A549 (cell line): ENCODE data around the gene OSBPL3. TPM values are rescaled to one million over a fixed set of nuclear protein-coding genes. Genes with fewer than 3 reads are reported as not detected.

Experiments
- ATAC-seq, 2 experiments: fragments of 200-7000 bp in 1 of 2; fragments of >200 bp in 1 of 2; cut with Nextera tagmentation in 1 of 2; cut with Tn5 transposase in 1 of 2; 3 replicates each; pipeline versions ENCODE4 v1.8.0 to v1.9.1; 2018 to 2020; ENCODE audit warnings: mild to moderate bottlenecking in 1 of 2, moderate library complexity in 1 of 2
- CTCF ChIA-PET: fragments of 300-600 bp; sonication (Branson Sonifier 250); formaldehyde crosslinking; extraction: SDS; loops from one replicate; lab custom pipeline; 2021; ENCODE audit warnings: antibody characterized with exemption, inconsistent platforms; lab: Yijun Ruan, JAX
- POLR2A ChIA-PET: fragments of 350-600 bp; formaldehyde crosslinking; extraction: SDS; loops from one replicate; lab custom pipeline; 2021; ENCODE audit warnings: antibody characterized with exemption, inconsistent platforms; lab: Yijun Ruan, JAX
- DNase-seq, 2 experiments: peaks; one replicate each; pipeline versions ENCODE4 v3.0.0 to v3.0.0-alpha.2; 2011 to 2016; ENCODE audit warnings: low read depth in 1 of 2, low spot score in 1 of 2
- FAIRE-seq: peaks from 2 replicates; lab custom pipeline; 2011; peaks lifted over from hg19 to GRCh38; lab: Jason Lieb, UNC
- H3K27ac ChIP-seq, 2 experiments: fragments of >200 bp; sonication (Bioruptor Twin); formaldehyde crosslinking; 3 replicates each; pipeline ENCODE4 v1.5.1; 2016 to 2017
- H3K4me1 ChIP-seq: fragments of >200 bp; sonication (Bioruptor Twin); formaldehyde crosslinking; 3 replicates; pipeline ENCODE4 v1.6.1; 2016
- H3K4me2 ChIP-seq: fragments of >200 bp; sonication (Bioruptor Twin); formaldehyde crosslinking; 3 replicates; pipeline ENCODE4 v1.6.1; 2016
- H3K4me3 ChIP-seq: fragments of >200 bp; sonication (Bioruptor Twin); formaldehyde crosslinking; 3 replicates; pipeline ENCODE4 v1.5.1; 2016
- H3K9me3 ChIP-seq: fragments of >200 bp; sonication (Bioruptor Twin); formaldehyde crosslinking; 3 replicates; pipeline ENCODE4 v1.6.1; 2016
- BHLHE40 ChIP-seq: IDR thresholded peaks from 2 replicates; pipeline ENCODE4 v1.6.1; 2012; ENCODE audit warnings: low read depth, low read length, inconsistent platforms
- CBX2 ChIP-seq: fragments of 200-600 bp; sonication (generic); IDR thresholded peaks from 2 replicates; pipeline ENCODE4 v1.6.1; 2016; ENCODE audit warnings: low read depth, mild to moderate bottlenecking, borderline replicate concordance
- CEBPB ChIP-seq, 2 experiments: fragments of >200 bp in 1 of 2; sonication (Bioruptor Twin) in 1 of 2; formaldehyde crosslinking in 1 of 2; IDR thresholded peaks; 2 replicates each; pipeline ENCODE4 v1.6.1; 2012 to 2016
- CHD4 ChIP-seq: fragments of 200-600 bp; sonication (generic); IDR thresholded peaks from 2 replicates; pipeline ENCODE4 v1.6.1; 2016; ENCODE audit warnings: antibody characterized with exemption, mild to moderate bottlenecking, borderline replicate concordance
- EHF ChIP-seq: fragments of 250-450 bp; sonication (Bioruptor Pico); IDR thresholded peaks from 2 replicates; pipeline ENCODE4 v1.5.0; 2020; ENCODE audit warnings: mild to moderate bottlenecking
- EP300 ChIP-seq, 2 experiments: fragments of >200 bp; sonication (Bioruptor Twin); formaldehyde crosslinking; IDR thresholded peaks; 2 replicates in 1 of 2; 3 replicates in 1 of 2; pipeline ENCODE4 v1.6.1; 2016 to 2017
- FOSL2 ChIP-seq, 2 experiments: fragments of 450-650 bp in 1 of 2; fragments of >200 bp in 1 of 2; sonication (Bioruptor Twin) in 1 of 2; formaldehyde crosslinking; IDR thresholded peaks; 2 replicates each; pipeline versions ENCODE4 v1.5.0 to v1.6.1; 2016 to 2020; ENCODE audit warnings: mild to moderate bottlenecking in 1 of 2, moderate library complexity in 1 of 2
- GATA3 ChIP-seq: IDR thresholded peaks from 2 replicates; pipeline ENCODE4 v1.6.1; 2012; ENCODE audit warnings: borderline replicate concordance
- HOXA7 ChIP-seq: fragments of 250-450 bp; sonication (Bioruptor Pico); IDR thresholded peaks from 2 replicates; pipeline ENCODE4 v1.5.0; 2020; ENCODE audit warnings: mild to moderate bottlenecking, moderate library complexity
- HOXB5 ChIP-seq: fragments of 250-450 bp; sonication (Bioruptor Pico); IDR thresholded peaks from 2 replicates; pipeline ENCODE4 v1.5.0; 2020; ENCODE audit warnings: mild to moderate bottlenecking, moderate library complexity
- MAFK ChIP-seq: fragments of 450-650 bp; IDR thresholded peaks from 2 replicates; pipeline ENCODE4 v1.6.1; 2014; ENCODE audit not compliant: partially characterized antibody
- MAX ChIP-seq: IDR thresholded peaks from 2 replicates; pipeline ENCODE4 v1.6.1; 2012
- MAZ ChIP-seq: fragments of 150-350 bp; IDR thresholded peaks from 2 replicates; pipeline ENCODE4 v1.6.1; 2014; ENCODE audit warnings: antibody characterized with exemption, low read depth, low read length, borderline replicate concordance
- NFE2L2 ChIP-seq: fragments of 150-350 bp; conservative IDR thresholded peaks from 2 replicates; pipeline ENCODE4 v1.6.1; 2014; ENCODE audit warnings: low read length
- PHF8 ChIP-seq: fragments of 200-600 bp; sonication (generic); IDR thresholded peaks from 2 replicates; pipeline ENCODE4 v1.6.1; 2016; ENCODE audit warnings: low read depth, mild to moderate bottlenecking, antibody characterized with exemption, moderate library complexity, borderline replicate concordance
- RCOR1 ChIP-seq: fragments of 150-350 bp; IDR thresholded peaks from 2 replicates; pipeline ENCODE4 v1.6.1; 2014; ENCODE audit warnings: antibody characterized with exemption, low read length, low read depth
- SREBF2 ChIP-seq: fragments of 450-650 bp; IDR thresholded peaks from 2 replicates; pipeline ENCODE4 v1.6.1; 2014; ENCODE audit warnings: mild to moderate bottlenecking, moderate library complexity
- TFCP2L1 ChIP-seq: fragments of 250-450 bp; sonication (Bioruptor Pico); IDR thresholded peaks from 2 replicates; pipeline ENCODE4 v1.5.0; 2021; ENCODE audit warnings: mild to moderate bottlenecking
- TP53 ChIP-seq: fragments of 250-450 bp; sonication (Bioruptor Pico); IDR thresholded peaks from 2 replicates; pipeline ENCODE4 v1.5.0; 2021; ENCODE audit warnings: mild to moderate bottlenecking, moderate library complexity
- USF2 ChIP-seq: fragments of 450-650 bp; IDR thresholded peaks from 2 replicates; pipeline ENCODE4 v1.6.1; 2014; ENCODE audit warnings: antibody characterized with exemption
- ZC3H11A ChIP-seq: fragments of 450-650 bp; IDR thresholded peaks from 2 replicates; pipeline ENCODE4 v1.6.1; 2014; ENCODE audit warnings: antibody characterized with exemption, mild to moderate bottlenecking
- ZSCAN20 ChIP-seq: fragments of 250-450 bp; sonication (Bioruptor Pico); IDR thresholded peaks from 2 replicates; pipeline ENCODE4 v1.8.0; 2022; ENCODE audit warnings: mild to moderate bottlenecking, moderate library complexity
- WGBS: methylation state at CpG from one replicate; pipeline ENCODE4 v1.1.6; 2017; ENCODE audit errors: missing lambda C conversion rate; 5-methylcytosine and 5-hydroxymethylcytosine counted together
- polyA plus RNA-seq, 4 experiments: library from polyadenylated mRNA; depleted of rRNA in 3 of 4; stranded (reverse); fragments of >200 nt; fragmentation: RNase III in 1 of 4; extraction: RNeasy Plus Mini Kit Qiagen cat#74134 plus additional on column Dnase treatment in 1 of 4; gene quantifications; 2 replicates in 3 of 4; 3 replicates in 1 of 4; pipeline ENCODE4 v1.2.3, GENCODE V29; 2011 to 2017
- TF ChIP-seq, protein P1 (sequence below): IDR thresholded peaks from 2 replicates; pipeline ENCODE4 v1.6.1; 2012
- TF ChIP-seq, protein P2 (sequence below): IDR thresholded peaks from 2 replicates; pipeline ENCODE4 v1.6.1; 2012; ENCODE audit warnings: low read depth, borderline replicate concordance
- TF ChIP-seq, protein P3 (sequence below): fragments of 200-600 bp; sonication (generic); IDR thresholded peaks from 2 replicates; pipeline ENCODE4 v1.6.1; 2016; ENCODE audit warnings: antibody characterized with exemption, mild to moderate bottlenecking, moderate library complexity
- TF ChIP-seq, protein P4 (sequence below): fragments of 250-450 bp; sonication (Bioruptor Pico); IDR thresholded peaks from 2 replicates; pipeline ENCODE4 v1.5.0; 2021; ENCODE audit warnings: mild to moderate bottlenecking, moderate library complexity, borderline replicate concordance

OSBPL3 gene
- polyA plus RNA-seq, 2 of the 4 experiments (the other 2 are of a cell fraction): 10.9 to 17.4 TPM

GRCh38 chr7:24913801-24914464 lies 66.0 kb downstream of the OSBPL3 start:
- 92% methylated on average over 4 of the region's 4 CpGs for WGBS
- ATAC-seq: no peak

GRCh38 chr7:24912874-24913514 lies 67.0 kb downstream of the OSBPL3 start:
- H3K4me1 ChIP-seq: peaks cover 7% of the 10 kb centered on the region
- TF ChIP-seq TP53 (no peak), USF2 (no peak), ZSCAN20 (CRISPR knock-in tag) (no peak), NFE2L2 (no peak), PHF8 (no peak), MAX (no peak), HOXA7 (no peak), GATA3 (no peak), RCOR1 (no peak), CBX2 (no peak), EP300 (IDR thresholded peaks at IDR 0.05) (no peak), EHF (no peak)
- TF ChIP-seq, protein P1, sequence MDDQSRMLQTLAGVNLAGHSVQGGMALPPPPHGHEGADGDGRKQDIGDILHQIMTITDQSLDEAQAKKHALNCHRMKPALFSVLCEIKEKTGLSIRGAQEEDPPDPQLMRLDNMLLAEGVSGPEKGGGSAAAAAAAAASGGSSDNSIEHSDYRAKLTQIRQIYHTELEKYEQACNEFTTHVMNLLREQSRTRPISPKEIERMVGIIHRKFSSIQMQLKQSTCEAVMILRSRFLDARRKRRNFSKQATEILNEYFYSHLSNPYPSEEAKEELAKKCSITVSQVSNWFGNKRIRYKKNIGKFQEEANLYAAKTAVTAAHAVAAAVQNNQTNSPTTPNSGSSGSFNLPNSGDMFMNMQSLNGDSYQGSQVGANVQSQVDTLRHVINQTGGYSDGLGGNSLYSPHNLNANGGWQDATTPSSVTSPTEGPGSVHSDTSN: no peak
- TF ChIP-seq, protein P2, sequence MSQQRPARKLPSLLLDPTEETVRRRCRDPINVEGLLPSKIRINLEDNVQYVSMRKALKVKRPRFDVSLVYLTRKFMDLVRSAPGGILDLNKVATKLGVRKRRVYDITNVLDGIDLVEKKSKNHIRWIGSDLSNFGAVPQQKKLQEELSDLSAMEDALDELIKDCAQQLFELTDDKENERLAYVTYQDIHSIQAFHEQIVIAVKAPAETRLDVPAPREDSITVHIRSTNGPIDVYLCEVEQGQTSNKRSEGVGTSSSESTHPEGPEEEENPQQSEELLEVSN: no peak
- H3K4me2 ChIP-seq: no peak overlapping the region
- ChIA-PET CTCF (interaction anchor here (1.4 kb wide), 1 partner anchor 185 kb away, joined by 3 read pairs; no protein-coding TSS in a partner anchor), POLR2A (no interaction called here)
- H3K27ac ChIP-seq: no peak overlapping the region
- ATAC-seq: no peak
- WGBS: 95% methylated on average over 8 of the region's 8 CpGs
- DNase-seq: no peak
- H3K9me3 ChIP-seq: no peaks in the 10 kb centered on the region
- no peak overlapping the region for H3K4me3 ChIP-seq
- FAIRE-seq: no peak

More at GRCh38 chr7:24913801-24914464, 66.0 kb downstream of the OSBPL3 start:
- H3K9me3 ChIP-seq: no peaks in the 10 kb centered on the region
- ChIA-PET POLR2A (no interaction called here), CTCF (interaction anchor here (0.6 to 0.8 kb wide), 2 partner anchors 12 to 13 kb away, joined by 3 to 4 read pairs; no protein-coding TSS in a partner anchor)
- H3K4me2 ChIP-seq: no peak overlapping the region
- no peak overlapping the region for H3K27ac ChIP-seq
- TF ChIP-seq TP53 (no peak), MAFK (no peak), FOSL2 (IDR thresholded peaks at IDR 0.05) (no peak), FOSL2 (CRISPR knock-in tag; IDR thresholded peaks at IDR 0.05) (no peak), SREBF2 (no peak), ZC3H11A (no peak), BHLHE40 (no peak), CHD4 (no peak)
- TF ChIP-seq, all 56 proteins: peak for 0
- no peaks in the 10 kb centered on the region for H3K4me1 ChIP-seq
- no peak overlapping the region for H3K4me3 ChIP-seq
- DNase-seq: no peak
- no peak for FAIRE-seq

DNA sequence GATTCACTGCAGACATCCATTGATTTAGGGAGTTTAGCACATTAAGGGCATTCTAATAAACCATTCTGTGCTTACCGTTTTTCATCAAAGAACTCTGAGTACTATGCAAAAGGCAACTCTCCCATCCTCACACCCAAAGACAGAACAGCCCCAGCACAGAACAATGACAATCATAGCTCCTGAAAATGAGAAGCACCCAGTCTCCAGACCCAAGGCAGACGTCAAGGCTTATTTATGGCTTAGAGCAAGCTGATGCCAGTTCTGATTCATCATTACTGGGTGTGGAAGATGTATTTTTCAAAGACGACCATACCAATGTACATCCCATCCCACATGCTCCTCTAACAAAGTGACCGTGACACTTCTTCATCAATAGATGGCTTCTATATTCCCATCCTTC lies 67.6 kb downstream of the OSBPL3 start:
- ATAC-seq (no peak), DNase-seq (no peak), FAIRE-seq (no peak)
- ChIA-PET POLR2A (no interaction called here), CTCF (interaction anchor here (1.4 to 3.3 kb wide), 3 partner anchors 17 to 186 kb away, joined by 3 to 11 read pairs (median 4); partner anchors contain the start of gene OSBPL3)
- Histone ChIP-seq H3K4me3 (no peak overlapping the region), H3K4me1 (peaks cover 13% of the 10 kb centered on the region), H3K27ac (no peak overlapping the region), H3K9me3 (no peaks in the 10 kb centered on the region), H3K4me2 (no peak overlapping the region)
- 65% methylated on average over 4 of the region's 4 CpGs for WGBS
- TF ChIP-seq HOXB5 (no peak), TFCP2L1 (CRISPR knock-in tag) (no peak), SREBF2 (no peak), CEBPB (IDR thresholded peaks at IDR 0.05) (no peak), MAZ (no peak)
- TF ChIP-seq, protein P3, sequence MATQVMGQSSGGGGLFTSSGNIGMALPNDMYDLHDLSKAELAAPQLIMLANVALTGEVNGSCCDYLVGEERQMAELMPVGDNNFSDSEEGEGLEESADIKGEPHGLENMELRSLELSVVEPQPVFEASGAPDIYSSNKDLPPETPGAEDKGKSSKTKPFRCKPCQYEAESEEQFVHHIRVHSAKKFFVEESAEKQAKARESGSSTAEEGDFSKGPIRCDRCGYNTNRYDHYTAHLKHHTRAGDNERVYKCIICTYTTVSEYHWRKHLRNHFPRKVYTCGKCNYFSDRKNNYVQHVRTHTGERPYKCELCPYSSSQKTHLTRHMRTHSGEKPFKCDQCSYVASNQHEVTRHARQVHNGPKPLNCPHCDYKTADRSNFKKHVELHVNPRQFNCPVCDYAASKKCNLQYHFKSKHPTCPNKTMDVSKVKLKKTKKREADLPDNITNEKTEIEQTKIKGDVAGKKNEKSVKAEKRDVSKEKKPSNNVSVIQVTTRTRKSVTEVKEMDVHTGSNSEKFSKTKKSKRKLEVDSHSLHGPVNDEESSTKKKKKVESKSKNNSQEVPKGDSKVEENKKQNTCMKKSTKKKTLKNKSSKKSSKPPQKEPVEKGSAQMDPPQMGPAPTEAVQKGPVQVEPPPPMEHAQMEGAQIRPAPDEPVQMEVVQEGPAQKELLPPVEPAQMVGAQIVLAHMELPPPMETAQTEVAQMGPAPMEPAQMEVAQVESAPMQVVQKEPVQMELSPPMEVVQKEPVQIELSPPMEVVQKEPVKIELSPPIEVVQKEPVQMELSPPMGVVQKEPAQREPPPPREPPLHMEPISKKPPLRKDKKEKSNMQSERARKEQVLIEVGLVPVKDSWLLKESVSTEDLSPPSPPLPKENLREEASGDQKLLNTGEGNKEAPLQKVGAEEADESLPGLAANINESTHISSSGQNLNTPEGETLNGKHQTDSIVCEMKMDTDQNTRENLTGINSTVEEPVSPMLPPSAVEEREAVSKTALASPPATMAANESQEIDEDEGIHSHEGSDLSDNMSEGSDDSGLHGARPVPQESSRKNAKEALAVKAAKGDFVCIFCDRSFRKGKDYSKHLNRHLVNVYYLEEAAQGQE: no peak
- TF ChIP-seq, protein P4, sequence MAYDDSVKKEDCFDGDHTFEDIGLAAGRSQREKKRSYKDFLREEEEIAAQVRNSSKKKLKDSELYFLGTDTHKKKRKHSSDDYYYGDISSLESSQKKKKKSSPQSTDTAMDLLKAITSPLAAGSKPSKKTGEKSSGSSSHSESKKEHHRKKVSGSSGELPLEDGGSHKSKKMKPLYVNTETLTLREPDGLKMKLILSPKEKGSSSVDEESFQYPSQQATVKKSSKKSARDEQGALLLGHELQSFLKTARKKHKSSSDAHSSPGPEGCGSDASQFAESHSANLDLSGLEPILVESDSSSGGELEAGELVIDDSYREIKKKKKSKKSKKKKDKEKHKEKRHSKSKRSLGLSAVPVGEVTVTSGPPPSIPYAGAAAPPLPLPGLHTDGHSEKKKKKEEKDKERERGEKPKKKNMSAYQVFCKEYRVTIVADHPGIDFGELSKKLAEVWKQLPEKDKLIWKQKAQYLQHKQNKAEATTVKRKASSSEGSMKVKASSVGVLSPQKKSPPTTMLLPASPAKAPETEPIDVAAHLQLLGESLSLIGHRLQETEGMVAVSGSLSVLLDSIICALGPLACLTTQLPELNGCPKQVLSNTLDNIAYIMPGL (CRISPR knock-in tag): no peak
